ENCODE data around the gene PTPRM.
"Not testable (repeated sequence)": the region's sequence is repeated elsewhere in the genome, so short reads cannot be mapped to it uniquely, and the experiment has no call there.

PTPRM gene

DNA sequence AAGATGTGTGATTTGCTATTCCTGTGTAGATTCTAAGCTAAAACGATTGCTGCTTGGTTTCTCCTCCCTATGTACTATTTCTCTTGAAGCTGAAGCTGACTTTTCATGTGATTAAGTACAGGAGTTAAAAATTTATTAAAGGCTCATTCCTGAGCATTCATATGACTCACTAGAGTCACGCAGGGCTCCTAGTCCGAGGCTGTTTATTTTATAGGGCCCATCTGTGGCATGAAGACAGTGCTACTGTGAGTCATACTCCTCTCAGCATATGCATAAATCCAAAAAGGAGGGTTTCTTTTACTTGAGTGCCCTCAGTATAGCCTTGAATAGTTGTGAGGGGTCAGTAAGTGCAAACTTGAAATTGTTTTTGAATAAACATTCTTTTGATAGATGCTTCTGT, 378.8 kb downstream of the PTPRM start:
- DNase-seq (ENCODE audit: low read depth in 2 of 2) = no peak

DNA sequence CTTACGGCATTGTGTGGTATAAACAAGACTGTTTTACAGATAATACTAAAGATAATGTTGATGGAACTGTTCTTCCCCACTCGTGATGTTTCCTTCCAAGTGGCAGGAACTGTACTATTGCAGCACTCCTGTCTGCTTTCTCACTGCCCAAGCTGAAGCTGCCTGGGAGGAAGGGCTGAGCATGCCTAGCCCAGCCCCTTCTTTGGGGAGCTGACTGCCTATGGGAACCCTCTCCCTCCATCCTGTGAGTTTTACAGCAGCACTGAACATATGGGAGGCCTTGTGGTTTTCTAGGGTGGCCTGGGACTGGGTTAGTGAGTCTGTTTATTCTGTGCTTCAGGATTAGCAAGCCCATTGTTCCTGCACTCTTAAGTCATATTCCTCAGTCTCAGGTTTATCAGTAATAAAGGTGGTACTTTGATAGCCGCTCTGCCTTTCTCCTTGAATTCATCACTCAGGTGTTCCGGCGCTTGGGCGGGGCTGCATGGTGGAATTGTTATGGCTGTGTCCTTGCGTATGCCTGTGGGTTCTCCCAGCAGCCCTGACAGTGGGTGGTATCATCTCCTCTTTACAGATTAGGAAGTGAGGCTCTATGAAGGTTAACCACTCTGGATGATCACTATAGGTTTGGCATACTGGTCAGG, 379.7 kb downstream of the PTPRM start:
- DNase-seq (ENCODE audit: low read depth in 2 of 2) = no peak

DNA sequence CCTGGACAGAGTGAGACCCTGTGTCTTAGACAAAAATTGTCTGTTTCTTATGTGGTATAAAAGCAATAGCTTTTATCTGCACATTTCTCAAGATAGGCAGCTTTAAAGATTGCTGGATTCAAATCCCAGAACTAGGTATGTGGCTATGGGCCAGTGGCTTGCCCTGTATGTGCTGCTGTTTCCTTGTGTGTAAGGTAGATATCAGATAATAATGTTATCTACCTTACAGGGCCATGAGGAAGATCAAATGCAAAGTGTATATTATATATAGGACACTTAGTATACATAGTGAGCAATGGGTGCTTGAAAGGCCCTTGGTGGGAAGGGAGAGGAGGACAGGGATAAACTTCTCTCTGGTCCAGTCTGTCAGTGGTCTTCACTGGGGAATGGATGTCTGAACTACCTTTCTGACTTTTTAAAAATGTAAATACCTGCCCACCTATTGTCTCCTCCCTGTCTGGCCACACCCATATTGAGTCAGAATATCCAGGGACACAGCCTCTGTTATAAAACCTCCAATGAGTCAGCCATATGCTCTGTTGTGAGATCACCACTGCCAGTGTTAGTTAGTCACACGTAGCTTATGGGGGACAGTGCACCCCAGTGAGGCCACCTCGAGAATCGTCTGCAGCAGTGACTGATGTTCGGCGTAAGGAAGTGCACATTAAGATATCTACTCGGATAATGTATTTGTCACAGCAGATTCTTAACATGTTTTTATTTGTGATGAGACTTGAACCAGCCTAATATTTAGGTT, 383.4 kb downstream of the PTPRM start:
- DNase-seq (ENCODE audit: low read depth in 2 of 2) = no peak

DNA sequence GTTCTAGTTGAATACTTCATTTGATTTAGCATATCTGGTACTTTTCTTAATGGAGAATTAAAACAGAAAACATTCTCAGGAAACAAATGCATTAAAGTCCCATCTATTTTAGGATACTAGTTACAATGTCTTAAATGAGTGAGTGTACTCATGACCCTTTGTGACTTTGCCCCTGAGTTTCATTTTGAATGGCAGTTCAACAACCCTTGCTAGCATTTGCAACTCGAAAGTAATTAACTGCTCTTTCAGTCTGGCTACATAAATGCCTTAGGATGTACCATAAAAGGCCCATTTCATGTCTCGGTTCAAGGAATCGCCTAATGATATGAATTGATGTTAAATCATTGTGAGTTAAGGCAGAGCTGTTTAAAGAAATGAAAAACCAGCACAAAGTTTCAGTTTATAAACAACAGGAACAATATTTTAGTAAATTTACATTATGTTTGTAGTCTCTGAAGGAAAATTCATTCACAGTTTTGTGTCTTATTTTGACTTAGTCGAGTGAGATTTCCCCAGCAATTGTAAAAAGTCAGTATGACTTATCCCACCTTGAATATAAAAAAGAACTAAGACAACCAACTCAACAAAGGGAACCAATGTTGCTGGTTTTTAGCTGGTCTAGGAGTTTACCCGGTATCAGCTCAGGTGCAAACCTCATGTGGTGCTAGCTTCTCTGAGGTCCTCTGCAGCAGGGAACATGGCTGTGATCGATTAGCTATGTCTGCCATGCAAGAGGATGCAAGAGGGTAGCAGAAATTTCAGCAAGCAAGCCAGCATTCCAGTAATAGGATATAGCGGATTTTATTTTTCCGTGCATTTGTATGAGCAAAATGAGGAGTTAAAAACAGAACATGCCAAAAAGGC, 386.2 kb downstream of the PTPRM start:
- DNase-seq (ENCODE audit: low read depth in 2 of 2) = no peak

DNA sequence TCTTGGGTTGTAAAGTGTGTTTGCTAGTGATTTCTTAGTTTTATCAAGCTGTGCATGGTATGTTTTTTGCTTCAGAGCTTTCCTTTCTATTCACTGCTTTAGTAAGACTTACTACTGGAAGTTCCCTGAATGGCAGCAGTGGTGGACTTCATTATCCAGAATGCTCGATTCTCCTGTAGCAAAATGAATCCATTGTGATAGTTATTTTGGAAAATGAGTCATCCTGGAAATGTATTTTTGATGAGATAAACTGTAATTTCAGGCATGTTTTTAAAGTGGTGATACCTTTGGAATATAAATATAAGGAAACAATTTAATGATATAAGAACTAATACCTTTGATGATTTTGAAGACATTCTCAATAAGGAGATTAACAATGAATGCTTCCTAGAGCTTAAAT, 387.1 kb downstream of the PTPRM start:
- no peak for DNase-seq (ENCODE audit: low read depth in 2 of 2)

DNA sequence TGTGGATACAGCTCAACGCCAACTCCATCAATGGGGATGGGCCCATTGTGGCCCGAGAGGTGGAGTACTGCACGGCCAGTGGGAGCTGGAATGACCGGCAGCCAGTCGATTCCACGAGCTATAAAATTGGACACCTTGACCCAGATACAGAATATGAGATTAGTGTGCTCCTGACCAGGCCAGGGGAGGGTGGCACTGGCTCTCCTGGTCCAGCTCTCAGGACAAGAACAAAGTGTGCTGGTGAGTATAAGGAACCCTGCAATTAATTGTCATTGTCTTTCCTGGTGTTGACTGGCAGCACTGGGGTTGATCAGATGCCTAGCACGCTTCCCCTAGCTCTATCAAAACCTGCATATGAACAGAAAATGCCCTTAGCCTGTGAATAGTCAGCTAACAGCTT, 388.1 kb downstream of the PTPRM start:
- no peak for DNase-seq (ENCODE audit: low read depth in 2 of 2)

DNA sequence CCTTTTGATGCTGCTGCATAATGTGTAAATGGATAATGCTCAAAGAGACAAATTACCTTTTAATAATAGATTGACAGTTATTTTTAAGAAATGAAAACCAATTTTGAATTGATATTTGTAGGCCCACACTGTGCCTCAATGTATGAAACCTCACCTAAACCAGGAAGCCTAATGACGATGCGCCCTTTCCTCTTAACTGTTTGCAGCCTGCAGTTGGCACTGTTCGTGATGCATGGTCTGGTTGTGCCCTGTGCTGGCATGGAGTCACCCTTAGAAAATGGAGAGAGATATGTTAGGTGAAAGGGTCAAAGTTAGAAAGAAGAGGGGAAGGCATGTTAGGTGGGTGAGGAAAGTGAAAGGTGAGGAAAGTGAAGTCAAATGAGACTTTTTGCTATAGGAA, 390.2 kb downstream of the PTPRM start:
- no peak for DNase-seq (ENCODE audit: low read depth in 2 of 2)

DNA sequence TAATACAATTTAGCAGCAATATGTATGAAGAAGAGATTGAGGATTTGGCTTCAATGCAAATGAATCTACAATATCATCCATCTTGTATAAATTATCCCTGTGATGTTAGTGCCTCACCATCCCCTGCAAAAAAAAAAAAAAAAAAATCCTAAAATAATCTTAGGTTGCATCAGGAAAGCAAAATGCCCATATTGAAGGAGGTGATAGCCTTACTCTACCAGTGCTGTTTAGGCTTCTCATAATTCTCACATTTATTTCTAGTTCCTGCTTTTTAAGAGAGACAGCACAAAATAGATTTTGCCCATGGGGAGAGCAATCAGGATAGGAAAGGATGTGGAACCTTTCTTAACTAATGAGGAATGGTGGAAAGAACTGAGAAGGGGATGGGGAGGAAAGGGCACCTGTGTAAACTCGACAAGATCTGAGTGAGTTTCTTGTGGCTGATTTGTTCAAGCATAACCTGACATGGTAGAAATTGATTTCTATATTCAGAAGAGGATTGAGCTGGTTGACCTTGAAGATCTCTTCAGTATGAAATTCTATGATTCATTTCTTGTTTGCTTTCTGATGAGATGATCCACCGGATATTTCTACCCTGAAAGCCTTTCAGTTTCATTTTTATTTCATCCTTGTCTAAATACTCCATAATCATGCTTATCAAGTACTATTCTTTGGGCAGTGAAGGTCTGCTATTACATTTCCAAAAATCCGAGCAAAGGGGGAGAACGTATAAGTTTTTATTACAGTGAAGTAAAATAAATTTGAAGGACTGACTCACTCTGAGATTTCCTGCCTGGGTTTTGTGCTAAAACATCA, 391.2 kb downstream of the PTPRM start:
- no peak for DNase-seq (ENCODE audit: low read depth in 2 of 2)

DNA sequence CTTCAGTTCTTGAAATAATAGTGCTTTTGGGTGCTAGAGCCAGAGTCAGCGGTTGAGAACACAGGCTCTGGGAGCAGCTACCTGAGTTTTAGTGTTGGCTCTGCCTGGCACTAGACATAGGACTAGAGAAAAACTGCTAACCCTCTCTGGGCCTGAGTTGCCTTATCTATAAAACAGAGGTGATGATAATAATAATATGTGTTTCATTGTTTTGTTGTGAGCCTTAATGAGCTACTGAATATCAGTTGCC, 391.7 kb downstream of the PTPRM start:
- no peak for DNase-seq (ENCODE audit: low read depth in 2 of 2)

DNA sequence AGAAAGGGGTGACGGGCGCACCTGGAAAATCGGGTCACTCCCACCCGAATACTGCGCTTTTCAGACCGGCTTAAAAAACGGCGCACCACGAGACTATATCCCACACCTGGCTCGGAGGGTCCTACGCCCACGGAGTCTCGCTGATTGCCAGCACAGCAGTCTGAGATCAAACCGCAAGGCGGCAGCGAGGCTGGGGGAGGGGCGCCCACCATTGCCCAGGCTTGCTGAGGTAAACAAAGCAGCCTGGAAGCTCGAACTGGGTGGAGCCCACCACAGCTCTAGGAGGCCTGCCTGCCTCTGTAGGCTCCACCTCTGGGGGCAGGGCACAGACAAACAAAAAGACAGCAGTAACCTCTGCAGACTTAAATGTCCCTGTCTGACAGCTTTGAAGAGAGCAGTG, 399.6 kb downstream of the PTPRM start:
- not testable (repeated sequence) for DNase-seq (ENCODE audit: low read depth in 2 of 2)

DNA sequence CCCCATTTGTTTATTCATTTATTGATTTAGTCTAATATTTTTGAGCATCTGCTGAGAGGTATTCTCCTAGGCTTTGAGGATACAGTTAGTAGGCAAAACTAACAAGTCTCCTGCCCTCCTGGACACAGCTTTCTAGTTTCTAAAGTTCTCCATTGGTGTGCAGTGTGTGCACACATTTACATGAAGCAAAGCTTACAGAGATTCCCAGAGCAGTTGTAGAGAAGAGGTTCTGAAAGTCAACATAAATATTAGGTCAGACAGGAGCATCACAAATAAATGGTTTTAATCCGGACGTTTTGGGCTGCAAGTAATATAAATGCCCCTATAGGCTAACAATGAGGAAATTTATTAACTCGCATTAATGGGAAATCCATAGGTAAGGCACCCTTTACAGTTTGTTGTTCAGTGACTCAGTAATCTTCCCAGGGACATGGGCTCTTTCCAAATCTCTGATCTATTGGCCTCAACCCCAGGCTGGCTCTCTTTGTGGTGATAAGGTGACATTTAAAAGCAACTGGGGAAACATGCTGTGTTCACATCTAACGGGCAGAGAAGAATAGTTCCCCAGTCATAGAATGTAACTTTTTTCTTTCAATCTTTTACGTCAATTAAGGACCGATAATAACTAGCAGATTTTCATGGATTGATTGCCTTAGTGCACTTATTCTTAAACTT, 407.2 kb downstream of the PTPRM start:
- DNase-seq (ENCODE audit: low read depth in 2 of 2) = no peak

DNA sequence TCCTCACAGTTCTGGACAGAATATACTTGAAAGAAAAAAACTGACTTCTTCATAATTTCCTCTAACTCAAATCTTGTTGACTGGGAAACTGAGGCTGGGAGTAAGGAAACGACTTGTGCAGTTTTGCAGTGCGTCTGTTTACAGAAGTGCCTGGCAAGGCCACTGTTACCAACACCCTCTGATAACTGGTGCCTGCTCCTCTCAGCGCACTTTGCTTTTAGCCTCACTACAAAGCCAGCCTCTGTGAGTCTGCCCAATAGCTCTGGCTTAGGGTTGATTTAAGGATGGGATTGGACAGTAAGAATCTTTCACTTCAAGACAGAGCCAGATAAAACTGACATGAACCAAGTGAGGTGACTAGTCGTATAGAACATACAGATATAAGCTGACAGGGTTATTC, 410.8 kb downstream of the PTPRM start:
- no peak for DNase-seq (ENCODE audit: low read depth in 2 of 2)

DNA sequence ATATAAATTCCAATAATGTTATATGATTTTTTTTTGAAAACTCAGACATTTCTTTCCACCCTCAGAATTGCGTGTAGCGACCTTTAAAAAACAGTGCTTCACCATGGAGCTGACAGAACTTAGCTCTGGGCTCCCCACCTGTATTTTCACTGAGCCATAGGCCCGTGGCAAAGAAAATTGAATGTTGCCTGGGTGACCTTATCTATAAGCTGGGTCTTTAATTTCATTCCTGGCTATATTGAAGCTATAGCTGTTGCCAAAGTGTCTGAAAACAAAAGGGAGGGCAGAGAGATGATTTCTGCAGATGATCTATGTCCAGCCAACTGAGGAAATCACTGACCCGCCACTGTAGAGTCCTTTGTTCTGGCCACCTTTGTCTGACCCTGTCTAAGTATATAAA, 411.7 kb downstream of the PTPRM start:
- DNase-seq (ENCODE audit: low read depth in 2 of 2) = no peak

DNA sequence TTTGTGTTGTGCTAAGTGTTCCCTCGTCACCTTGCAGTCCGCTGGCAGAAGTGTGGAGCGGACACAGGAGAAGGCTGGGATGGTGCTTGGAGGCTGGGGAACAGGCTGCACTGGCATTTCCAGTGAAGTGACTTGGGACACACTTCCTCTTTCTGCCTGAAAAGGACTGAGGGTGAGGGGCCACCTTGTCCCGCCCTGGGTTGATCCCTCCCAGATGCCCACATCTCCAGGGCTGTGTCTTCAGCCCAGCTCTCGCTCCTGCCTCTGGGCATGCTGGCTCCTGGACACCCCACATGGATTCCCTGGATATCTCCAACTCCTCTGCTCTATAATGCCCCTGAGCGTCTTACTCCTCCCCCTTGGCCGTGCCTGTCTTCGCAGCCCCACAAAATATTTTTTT, 412.6 kb downstream of the PTPRM start:
- DNase-seq (ENCODE audit: low read depth in 2 of 2) = no peak

DNA sequence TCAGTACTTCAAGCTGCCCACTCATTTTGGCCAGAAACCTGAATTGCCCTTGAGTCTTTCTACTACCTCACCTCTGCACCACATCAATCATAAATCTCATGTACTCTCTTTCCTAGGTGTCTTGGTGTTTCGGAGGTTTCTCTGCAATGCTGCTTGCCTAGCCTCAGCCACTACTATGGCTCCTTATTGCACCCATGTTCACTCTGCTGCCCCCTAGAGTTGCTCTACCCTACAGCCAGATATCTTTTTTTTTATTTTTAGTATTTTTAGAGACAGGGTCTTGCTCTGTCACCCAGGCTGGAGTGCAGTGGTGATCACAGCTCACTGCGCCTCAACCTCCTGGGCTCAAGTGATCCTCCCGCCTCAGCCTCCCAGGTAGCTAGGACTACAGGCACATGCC, 413.0 kb downstream of the PTPRM start:
- no peak for DNase-seq (ENCODE audit: low read depth in 2 of 2)

DNA sequence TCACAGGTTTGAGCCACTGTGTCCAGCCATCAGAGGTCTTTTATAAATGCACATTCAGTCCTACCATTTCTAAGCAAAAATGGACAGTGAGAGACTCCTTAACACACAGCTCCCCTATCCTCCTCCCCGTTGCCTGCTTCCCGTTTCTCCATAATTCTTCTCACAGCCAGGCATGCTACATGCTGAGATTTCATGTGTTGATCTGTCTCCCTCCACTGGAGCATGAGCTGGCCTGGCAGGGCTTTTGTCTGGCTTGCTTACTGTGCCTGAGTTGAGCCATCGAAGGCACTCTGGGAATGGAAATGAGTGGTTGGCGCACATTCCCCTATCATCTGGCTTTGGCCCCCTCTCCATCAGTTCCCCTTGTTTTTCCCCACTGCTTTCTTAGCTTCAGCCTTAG, 413.5 kb downstream of the PTPRM start:
- no peak for DNase-seq (ENCODE audit: low read depth in 2 of 2)

DNA sequence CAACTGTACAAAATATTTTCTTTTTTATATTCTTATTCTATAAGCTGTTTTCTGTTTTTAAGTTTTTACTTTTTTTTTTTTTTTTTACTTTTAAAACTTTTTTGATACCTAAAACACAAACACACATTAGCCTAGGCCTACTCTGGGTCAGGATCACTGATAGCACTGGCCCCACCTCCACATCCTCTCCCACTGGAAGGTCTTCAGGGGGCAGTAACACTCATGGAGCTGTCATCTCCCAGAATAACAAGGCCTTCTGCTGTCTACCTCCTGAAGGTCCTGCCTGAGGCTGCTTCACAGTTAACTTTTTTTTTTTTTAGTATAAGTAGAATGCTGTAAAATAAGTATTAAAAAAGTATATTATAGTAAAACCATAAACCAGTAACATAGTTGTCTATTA, 415.1 kb downstream of the PTPRM start:
- DNase-seq (ENCODE audit: low read depth in 2 of 2) = no peak

DNA sequence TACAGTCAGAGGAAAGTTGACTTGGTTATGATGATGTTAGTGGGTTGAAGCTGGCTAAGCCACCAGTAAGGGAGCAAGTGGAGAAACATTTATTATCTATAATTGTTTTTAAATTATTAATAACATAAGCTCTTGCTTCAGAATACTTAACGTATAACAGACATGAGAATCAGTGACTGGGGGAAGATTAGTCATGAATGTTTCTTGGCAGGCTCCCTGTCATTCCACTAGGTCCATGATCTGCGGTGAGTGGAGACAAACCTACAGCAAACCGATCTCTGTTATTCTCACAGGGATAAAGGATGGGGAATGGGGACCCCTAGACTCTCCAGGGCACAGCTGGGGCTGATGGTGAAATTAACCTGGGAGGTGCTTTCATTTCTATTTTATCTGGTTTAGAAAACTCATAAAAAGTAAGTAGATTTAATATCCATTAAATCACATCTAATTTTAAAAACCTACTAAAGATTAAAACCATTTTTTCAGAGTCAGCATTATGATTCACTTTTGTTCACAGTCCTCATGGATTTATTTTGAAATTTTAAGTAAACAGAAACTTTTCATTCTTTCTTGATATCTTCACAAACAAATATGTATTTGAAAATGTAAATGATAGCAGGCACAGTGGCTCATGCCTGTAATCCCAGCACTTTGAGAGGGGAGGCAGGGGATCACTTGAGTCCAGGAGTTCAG, 420.3 kb downstream of the PTPRM start:
- DNase-seq (ENCODE audit: low read depth in 2 of 2) = no peak

DNA sequence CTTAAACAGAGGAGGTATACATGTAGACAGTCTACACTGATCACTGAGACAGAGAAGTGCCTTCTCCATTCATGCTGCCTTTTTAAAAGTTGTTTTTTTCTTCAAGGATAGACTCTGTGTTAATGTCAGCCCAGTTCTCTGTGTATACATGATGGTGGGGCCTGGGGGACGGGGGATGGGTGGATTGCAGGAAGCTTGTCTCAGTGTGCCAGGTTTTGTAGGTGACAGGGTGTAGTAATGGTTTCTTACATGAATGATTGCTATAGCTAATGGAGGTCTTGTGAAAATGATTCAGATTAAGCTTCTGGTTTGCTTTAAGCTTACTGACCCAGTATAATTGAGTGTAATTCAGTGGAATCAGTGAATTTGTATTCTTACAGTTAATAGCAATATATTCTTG, 423.6 kb downstream of the PTPRM start:
- DNase-seq (ENCODE audit: low read depth in 2 of 2) = no peak

DNA sequence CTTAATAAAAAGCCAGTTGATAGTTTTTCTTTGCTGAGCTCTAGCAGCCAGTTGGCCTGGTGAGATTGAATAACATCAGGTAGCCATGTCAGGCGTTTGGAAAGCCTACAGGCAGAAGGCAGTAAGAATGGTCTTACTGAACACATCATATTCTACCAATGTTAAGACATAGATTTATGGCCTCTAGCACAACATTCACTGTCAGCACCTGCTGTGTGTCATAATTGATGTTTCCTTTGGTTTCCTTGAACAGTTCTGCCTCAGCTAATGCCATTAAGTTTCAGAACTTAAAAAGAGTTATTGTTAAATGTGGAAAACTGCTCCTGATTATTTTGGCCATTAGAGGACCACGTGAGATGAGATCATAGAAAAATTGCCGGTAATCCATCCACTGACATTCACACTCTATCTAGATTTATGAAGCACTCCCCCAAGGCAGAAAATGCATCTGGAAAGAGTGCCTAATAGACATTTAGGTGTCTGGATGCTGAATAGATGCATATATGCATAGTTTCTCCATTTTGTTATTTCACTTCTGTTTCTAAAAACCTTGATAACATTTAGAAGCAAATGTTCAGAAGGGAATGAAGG, 434.7 kb downstream of the PTPRM start:
- DNase-seq (ENCODE audit: low read depth in 2 of 2) = no peak
